HL-60 (cell line): ENCODE results near the gene FILIP1L.

Source experiments
- CTCF ChIP-seq: IDR thresholded peaks from one replicate; pipeline ENCODE4 v1.5.1; 2011; ENCODE audit warnings: low read length, control low read depth, inconsistent platforms; ENCODE audit not compliant: insufficient read depth
- POLR2AphosphoS5 ChIP-seq: IDR thresholded peaks from 2 replicates; pipeline ENCODE4 v1.6.1; 2012; ENCODE audit warnings: low read depth
- REST ChIP-seq: IDR thresholded peaks from 2 replicates; pipeline ENCODE4 v1.6.1; 2012; ENCODE audit warnings: low read depth; ENCODE audit not compliant: insufficient replicate concordance
- SPI1 ChIP-seq: IDR thresholded peaks from 2 replicates; pipeline ENCODE4 v1.6.1; 2012; ENCODE audit warnings: low read depth, mild to moderate bottlenecking, borderline replicate concordance

- TF ChIP-seq CTCF (no peak), POLR2AphosphoS5 (no peak), REST (no peak), SPI1 (no peak)
Measured at GRCh38 chr3:99845999-99846398, 268.3 kb downstream of the FILIP1L start.
